Measurements from ENCODE around the gene ATP6V0E1.
A peak's percentile ranks its signal among the peaks of the same experiment; 100 is the strongest.

ATP6V0E1 gene

DNA sequence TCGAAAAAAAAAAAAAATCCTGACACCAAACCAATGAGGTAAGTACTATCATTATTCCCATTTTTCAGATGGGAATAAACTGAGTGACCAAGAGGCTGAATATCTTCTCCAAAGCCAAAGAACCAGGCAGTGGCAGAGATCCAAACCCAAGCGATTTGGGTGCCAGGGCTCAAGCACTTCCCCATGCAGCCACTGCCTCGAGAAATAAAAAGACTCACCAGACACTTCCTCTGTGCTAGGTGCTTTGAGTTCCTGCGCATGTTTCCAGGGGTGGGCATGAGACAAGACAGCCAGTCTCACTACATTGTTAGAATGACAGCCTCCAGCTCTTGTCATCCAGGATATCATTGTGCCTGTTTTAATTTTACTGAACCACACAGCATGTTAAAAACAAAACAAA, 26.6 kb upstream of the ATP6V0E1 start:
- no CpG with 5 or more reads among the region's 4 CpGs for WGBS (ENCODE audit: insufficient coverage, insufficient read length)
- Histone ChIP-seq H3K4me1 (ENCODE audit: control insufficient read depth, insufficient read depth, low read length) (no peaks in the 10 kb centered on the region), H3K27ac (ENCODE audit: low read length) (no peak overlapping the region), H3K27me3 (ENCODE audit: control insufficient read depth, insufficient read depth, low read length) (no peaks in the 10 kb centered on the region; the same call in 1 of the 2 replicates), H3K4me3 (ENCODE audit: low read length) (no peak overlapping the region), H3K36me3 (ENCODE audit: control insufficient read depth, insufficient read depth, low read length) (no peaks in the 10 kb centered on the region), H3K9me3 (ENCODE audit: control insufficient read depth, insufficient read depth, low read length) (no peaks in the 10 kb centered on the region)
- DNase-seq (ENCODE audit: low read depth, low spot score): no peak

DNA sequence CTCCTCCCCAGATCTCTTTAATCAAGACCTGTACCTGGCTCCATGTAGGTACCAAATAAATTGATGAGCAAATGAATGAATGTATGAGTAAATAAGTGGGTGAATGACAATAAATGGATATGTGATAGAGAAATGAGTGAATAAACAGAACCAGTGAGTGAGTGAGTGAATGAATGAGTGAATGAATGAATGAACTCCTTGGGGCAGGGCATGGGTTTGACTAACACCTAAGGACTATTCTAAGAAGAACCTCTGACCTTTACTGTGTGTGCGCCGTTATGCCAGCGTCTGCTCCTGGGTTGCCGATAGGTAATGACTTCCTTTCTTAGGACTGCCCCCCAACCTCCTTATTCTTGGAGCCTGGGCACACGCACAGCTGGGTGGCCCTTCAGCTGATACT, 26.1 kb upstream of the ATP6V0E1 start:
- Histone ChIP-seq H3K36me3 (ENCODE audit: control insufficient read depth, insufficient read depth, low read length) (no peaks in the 10 kb centered on the region), H3K4me1 (ENCODE audit: control insufficient read depth, insufficient read depth, low read length) (no peaks in the 10 kb centered on the region), H3K27ac (ENCODE audit: low read length) (no peak overlapping the region), H3K4me3 (ENCODE audit: low read length) (no peak overlapping the region), H3K27me3 (ENCODE audit: control insufficient read depth, insufficient read depth, low read length) (no peaks in the 10 kb centered on the region; the same call in 1 of the 2 replicates), H3K9me3 (ENCODE audit: control insufficient read depth, insufficient read depth, low read length) (no peaks in the 10 kb centered on the region)
- DNase-seq (ENCODE audit: low read depth, low spot score): no peak
- no CpG with 5 or more reads among the region's 5 CpGs for WGBS (ENCODE audit: insufficient coverage, insufficient read length)

DNA sequence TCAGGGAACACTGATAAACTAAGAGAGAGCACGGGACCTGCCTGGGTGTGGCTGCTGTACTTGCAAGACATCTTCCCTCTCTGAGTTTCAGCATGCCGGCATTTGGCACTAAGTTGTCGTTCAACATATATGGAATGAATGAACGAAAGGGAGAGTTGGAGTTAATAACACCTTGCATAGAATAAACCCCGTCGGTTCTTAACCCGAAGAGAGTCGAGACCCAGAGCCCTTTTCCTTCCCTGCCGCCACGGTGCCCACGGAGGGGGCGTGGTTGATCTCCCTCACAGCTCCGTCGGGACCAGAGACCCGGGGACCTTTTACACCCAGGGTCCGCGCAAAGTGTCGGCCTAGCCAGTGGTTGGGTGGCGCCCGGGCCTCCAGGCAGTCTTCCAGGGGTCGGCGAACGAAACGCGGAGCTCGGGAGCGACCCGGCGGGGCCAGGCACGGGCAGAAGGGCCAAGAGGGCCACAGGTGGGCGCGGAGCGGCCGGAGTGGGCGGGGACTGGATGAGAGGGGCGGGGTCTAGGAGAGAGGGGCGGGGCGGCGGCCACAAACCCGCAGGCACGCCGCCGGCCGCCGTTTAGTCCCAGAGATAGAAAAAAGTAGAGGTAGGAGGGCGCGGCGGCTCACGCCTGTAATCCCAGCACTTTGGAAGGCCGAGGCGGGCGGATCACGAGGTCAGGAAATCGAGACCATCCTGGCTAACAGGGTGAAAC, 25.1 kb upstream of the ATP6V0E1 start:
- H3K27ac ChIP-seq (ENCODE audit: low read length): no peak overlapping the region
- no CpG with 5 or more reads among the region's 54 CpGs for WGBS (ENCODE audit: insufficient coverage, insufficient read length)

DNA sequence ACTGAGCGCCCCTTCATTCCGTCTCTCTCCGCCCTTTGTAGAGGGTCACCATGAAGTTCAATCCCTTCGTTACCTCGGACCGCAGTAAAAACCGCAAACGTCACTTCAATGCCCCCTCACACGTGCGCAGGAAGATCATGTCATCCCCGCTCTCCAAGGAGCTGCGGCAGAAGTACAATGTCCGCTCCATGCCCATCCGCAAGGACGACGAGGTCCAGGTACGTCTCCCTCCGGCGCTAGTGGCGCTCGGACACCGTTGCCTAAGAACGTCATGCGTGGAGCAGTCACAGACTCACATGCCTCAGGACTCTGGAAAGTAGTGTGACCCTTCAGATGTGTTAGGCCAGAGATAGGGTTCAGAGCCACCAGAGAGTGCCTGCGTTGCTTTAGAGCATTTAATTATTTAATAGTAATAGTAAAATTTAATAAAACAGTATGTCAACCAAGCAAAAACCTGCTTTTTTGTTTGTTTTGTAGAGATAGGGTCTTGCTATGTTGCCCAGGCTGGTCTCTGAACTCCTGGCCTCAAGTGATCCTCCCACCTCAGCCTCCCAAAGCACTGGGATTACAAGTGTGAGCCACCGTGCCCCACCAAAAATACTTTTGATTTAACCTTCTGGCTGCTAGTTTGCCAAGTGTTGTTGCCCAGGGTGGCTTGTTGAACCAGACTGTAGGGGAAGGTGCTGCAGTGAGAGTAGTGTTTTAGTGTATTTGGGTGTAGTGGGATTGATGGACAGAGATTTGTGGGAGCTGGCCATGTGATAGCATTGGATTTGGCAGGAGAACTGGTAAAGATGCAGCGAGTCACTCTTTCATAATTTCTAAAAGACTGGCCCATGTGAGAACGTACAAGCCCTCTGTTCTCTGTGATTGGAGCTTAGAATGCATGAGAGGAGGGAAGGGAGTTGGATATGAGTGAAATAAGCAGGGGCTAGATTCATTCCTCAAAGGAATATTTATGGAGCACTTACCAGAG, 23.5 kb upstream of the ATP6V0E1 start:
- no peak overlapping the region for H3K27ac ChIP-seq (ENCODE audit: low read length)
- no peaks in the 10 kb centered on the region for H3K36me3 ChIP-seq (ENCODE audit: control insufficient read depth, insufficient read depth, low read length)
- H3K4me1 ChIP-seq (ENCODE audit: control insufficient read depth, insufficient read depth, low read length): no peaks in the 10 kb centered on the region
- WGBS (ENCODE audit: insufficient coverage, insufficient read length): no CpG with 5 or more reads among the region's 28 CpGs
- peak overlapping the region; percentile 65 for H3K4me3 ChIP-seq (ENCODE audit: low read length)
- no peaks in the 10 kb centered on the region; the same call in 1 of the 2 replicates for H3K27me3 ChIP-seq (ENCODE audit: control insufficient read depth, insufficient read depth, low read length)
- H3K9me3 ChIP-seq (ENCODE audit: control insufficient read depth, insufficient read depth, low read length): no peaks in the 10 kb centered on the region
- DNase-seq (ENCODE audit: low read depth, low spot score): no peak

More for the DNA sequence above, 25.1 kb upstream of the ATP6V0E1 start:
- H3K27me3 ChIP-seq (ENCODE audit: control insufficient read depth, insufficient read depth, low read length): no peaks in the 10 kb centered on the region; the same call in 1 of the 2 replicates
- H3K9me3 ChIP-seq (ENCODE audit: control insufficient read depth, insufficient read depth, low read length): no peaks in the 10 kb centered on the region
- no peak for DNase-seq (ENCODE audit: low read depth, low spot score)
- H3K4me3 ChIP-seq (ENCODE audit: low read length): peak overlapping the region; percentile 57; the same call in 1 of the 2 replicates
- no peaks in the 10 kb centered on the region for H3K4me1 ChIP-seq (ENCODE audit: control insufficient read depth, insufficient read depth, low read length)
- H3K36me3 ChIP-seq (ENCODE audit: control insufficient read depth, insufficient read depth, low read length): no peaks in the 10 kb centered on the region

DNA sequence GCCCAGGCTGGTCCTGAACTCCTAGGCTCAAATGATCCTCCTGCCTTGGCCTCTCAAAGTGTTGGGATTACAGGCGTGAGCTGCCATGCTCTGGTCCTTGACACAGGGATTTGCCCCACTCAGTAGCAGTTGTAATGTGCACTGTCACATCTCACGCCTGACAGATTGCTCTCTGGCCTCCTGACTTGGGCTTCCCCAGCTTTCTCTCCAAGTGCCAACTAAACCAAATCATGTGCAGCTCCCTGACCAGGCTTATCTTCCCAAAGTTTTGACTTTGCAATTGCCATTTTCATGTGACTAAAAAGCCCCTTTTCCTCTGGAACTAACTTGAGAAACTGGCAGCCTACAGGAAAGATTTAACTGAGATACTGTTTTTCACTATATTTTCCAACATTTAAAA, 13.7 kb upstream of the ATP6V0E1 start:
- Histone ChIP-seq H3K4me1 (ENCODE audit: control insufficient read depth, insufficient read depth, low read length) (no peaks in the 10 kb centered on the region), H3K9me3 (ENCODE audit: control insufficient read depth, insufficient read depth, low read length) (no peaks in the 10 kb centered on the region), H3K27ac (ENCODE audit: low read length) (no peak overlapping the region)

DNA sequence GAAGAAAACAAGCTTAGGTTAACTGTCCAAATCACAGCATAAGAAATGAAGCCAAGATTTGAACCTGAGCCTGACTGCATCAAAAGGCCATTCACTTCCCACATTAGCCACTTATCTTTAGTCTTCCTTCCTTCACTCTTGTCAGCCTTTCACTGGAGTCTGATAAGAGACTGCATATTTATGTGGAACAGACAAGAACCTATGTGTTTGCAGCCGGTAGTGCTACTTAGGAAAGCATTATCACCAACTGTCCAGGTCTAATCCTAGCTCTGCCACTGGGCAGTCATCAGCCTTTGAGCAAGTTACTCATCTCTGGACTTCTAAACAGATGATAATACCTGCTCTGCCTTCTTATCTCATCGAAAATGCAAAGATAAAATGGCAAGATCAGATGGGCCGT, 12.1 kb upstream of the ATP6V0E1 start:
- H3K27ac ChIP-seq (ENCODE audit: low read length): no peak overlapping the region
- H3K9me3 ChIP-seq (ENCODE audit: control insufficient read depth, insufficient read depth, low read length): no peaks in the 10 kb centered on the region
- no peak overlapping the region for H3K4me3 ChIP-seq (ENCODE audit: low read length)
- no peaks in the 10 kb centered on the region for H3K36me3 ChIP-seq (ENCODE audit: control insufficient read depth, insufficient read depth, low read length)
- no CpG with 5 or more reads among the region's 3 CpGs for WGBS (ENCODE audit: insufficient coverage, insufficient read length)
- no peak for DNase-seq (ENCODE audit: low read depth, low spot score)
- no peaks in the 10 kb centered on the region for H3K27me3 ChIP-seq (ENCODE audit: control insufficient read depth, insufficient read depth, low read length)
- no peaks in the 10 kb centered on the region for H3K4me1 ChIP-seq (ENCODE audit: control insufficient read depth, insufficient read depth, low read length)

More for the DNA sequence above, 13.7 kb upstream of the ATP6V0E1 start:
- WGBS (ENCODE audit: insufficient coverage, insufficient read length): no CpG with 5 or more reads among the region's 2 CpGs
- H3K27me3 ChIP-seq (ENCODE audit: control insufficient read depth, insufficient read depth, low read length): no peaks in the 10 kb centered on the region
- no peak overlapping the region for H3K4me3 ChIP-seq (ENCODE audit: low read length)
- no peaks in the 10 kb centered on the region for H3K36me3 ChIP-seq (ENCODE audit: control insufficient read depth, insufficient read depth, low read length)
- no peak for DNase-seq (ENCODE audit: low read depth, low spot score)

DNA sequence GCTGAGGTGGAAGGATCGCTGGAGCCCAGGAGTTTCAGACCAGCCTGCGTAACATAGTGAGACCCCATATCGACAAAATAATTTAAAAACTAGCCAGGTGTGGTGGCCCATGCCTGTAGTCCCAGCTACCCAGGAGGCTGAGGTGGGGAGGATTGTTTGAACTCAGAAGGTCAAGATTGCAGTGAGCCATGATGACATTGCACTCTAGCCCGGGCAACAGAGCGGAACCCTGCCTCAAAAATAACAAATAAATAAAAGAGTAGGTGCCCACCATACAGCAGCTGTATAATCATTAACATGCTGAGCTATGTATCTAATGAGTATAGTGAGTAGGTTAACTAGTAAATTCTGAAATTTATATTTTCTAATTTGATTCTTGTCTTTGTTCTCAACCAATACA, 11.0 kb upstream of the ATP6V0E1 start:
- no peaks in the 10 kb centered on the region for H3K36me3 ChIP-seq (ENCODE audit: control insufficient read depth, insufficient read depth, low read length)
- no peaks in the 10 kb centered on the region for H3K27me3 ChIP-seq (ENCODE audit: control insufficient read depth, insufficient read depth, low read length)
- no CpG with 5 or more reads among the region's 5 CpGs for WGBS (ENCODE audit: insufficient coverage, insufficient read length)
- no peaks in the 10 kb centered on the region for H3K4me1 ChIP-seq (ENCODE audit: control insufficient read depth, insufficient read depth, low read length)
- no peak for DNase-seq (ENCODE audit: low read depth, low spot score)
- H3K4me3 ChIP-seq (ENCODE audit: low read length): no peak overlapping the region
- no peaks in the 10 kb centered on the region for H3K9me3 ChIP-seq (ENCODE audit: control insufficient read depth, insufficient read depth, low read length)
- no peak overlapping the region for H3K27ac ChIP-seq (ENCODE audit: low read length)

DNA sequence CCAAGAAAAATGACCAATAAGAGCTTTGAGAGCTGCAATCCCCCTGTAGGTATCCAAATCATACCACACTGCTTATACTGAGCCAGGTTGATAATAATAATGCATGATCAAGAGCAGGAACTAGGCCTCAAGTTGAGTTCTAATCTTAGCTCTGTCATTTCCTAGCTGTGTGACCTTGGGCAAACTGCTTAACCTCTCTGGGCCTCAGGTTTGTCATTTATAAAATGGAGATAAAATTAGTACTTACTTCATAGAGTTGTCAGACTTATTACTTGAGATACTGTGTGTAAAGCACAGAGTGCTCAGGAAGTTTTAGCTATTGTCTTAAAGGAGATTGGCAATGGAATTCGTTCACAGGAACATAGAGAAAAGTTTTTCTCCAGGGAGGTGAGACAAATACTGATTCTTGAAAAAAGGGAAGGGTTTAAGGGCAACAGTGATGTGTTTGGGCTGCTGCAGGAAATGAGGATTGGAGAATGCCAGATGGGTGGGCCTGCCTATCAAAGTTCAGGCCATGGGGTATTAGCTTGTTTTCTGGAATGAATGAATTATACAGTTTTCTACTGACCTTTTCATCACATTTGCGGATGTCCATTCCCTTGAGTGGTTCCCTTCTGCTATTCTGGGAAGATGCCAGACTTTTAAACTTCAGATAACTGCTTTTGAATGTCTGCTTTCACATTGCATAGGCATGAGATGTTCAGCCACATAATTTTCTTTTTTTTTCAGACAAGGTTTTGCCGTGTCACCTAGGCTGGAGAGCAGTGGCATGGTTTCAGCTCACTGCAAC, 10.2 kb upstream of the ATP6V0E1 start:
- no peaks in the 10 kb centered on the region for H3K36me3 ChIP-seq (ENCODE audit: control insufficient read depth, insufficient read depth, low read length)
- DNase-seq (ENCODE audit: low read depth, low spot score): no peak
- WGBS (ENCODE audit: insufficient coverage, insufficient read length): no CpG with 5 or more reads among the region's 3 CpGs
- H3K9me3 ChIP-seq (ENCODE audit: control insufficient read depth, insufficient read depth, low read length): no peaks in the 10 kb centered on the region
- H3K27me3 ChIP-seq (ENCODE audit: control insufficient read depth, insufficient read depth, low read length): no peaks in the 10 kb centered on the region
- H3K27ac ChIP-seq (ENCODE audit: low read length): no peak overlapping the region
- H3K4me1 ChIP-seq (ENCODE audit: control insufficient read depth, insufficient read depth, low read length): no peaks in the 10 kb centered on the region
- H3K4me3 ChIP-seq (ENCODE audit: low read length): no peak overlapping the region

DNA sequence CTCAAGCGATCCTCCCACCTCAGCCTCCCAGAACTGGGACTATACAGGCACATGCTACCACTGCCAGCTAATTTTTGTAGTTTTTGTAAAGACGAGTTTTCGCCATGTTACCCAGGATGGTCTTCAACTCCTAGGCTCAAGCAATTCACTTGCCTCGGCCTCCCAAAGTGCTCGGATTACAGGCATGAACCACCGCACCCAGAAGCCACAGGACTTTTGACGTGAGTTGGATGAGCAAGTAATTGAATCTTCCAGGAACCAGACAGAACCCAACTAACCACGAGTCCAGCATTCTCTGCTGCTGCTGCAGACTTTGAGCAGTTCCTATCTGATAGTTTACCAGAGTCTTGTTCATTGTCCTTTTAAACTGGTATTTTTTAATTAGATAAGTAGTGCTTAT, 9.6 kb upstream of the ATP6V0E1 start:
- WGBS (ENCODE audit: insufficient coverage, insufficient read length): no CpG with 5 or more reads among the region's 8 CpGs
- Histone ChIP-seq H3K36me3 (ENCODE audit: control insufficient read depth, insufficient read depth, low read length) (no peaks in the 10 kb centered on the region), H3K9me3 (ENCODE audit: control insufficient read depth, insufficient read depth, low read length) (no peaks in the 10 kb centered on the region), H3K4me3 (ENCODE audit: low read length) (no peak overlapping the region), H3K27me3 (ENCODE audit: control insufficient read depth, insufficient read depth, low read length) (no peaks in the 10 kb centered on the region), H3K4me1 (ENCODE audit: control insufficient read depth, insufficient read depth, low read length) (no peaks in the 10 kb centered on the region), H3K27ac (ENCODE audit: low read length) (no peak overlapping the region)
- no peak for DNase-seq (ENCODE audit: low read depth, low spot score)

DNA sequence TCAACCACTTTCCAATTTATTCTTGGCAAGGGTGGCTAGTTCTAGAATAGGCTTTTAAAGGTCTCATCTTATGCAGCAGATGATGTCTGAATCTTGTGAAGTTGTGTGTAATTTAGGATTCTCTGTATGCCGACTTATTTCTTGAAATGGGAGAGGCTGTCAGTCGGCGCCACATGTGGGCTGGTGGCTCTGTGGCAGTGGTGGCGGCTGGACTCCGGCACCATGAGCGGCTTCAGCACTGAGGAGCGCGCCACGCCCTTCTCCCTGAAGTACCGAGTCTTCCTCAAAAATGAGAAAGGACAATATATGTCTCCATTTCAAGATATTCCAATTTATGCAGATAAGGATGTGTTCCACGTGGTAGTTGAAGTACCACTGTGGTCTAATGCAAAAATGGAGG, 8.3 kb upstream of the ATP6V0E1 start:
- DNase-seq (ENCODE audit: low read depth, low spot score): no peak
- no CpG with 5 or more reads among the region's 11 CpGs for WGBS (ENCODE audit: insufficient coverage, insufficient read length)
- no peak overlapping the region for H3K27ac ChIP-seq (ENCODE audit: low read length)
- H3K9me3 ChIP-seq (ENCODE audit: control insufficient read depth, insufficient read depth, low read length): no peaks in the 10 kb centered on the region
- no peaks in the 10 kb centered on the region for H3K4me1 ChIP-seq (ENCODE audit: control insufficient read depth, insufficient read depth, low read length)
- no peaks in the 10 kb centered on the region for H3K36me3 ChIP-seq (ENCODE audit: control insufficient read depth, insufficient read depth, low read length)
- no peak overlapping the region for H3K4me3 ChIP-seq (ENCODE audit: low read length)
- no peaks in the 10 kb centered on the region for H3K27me3 ChIP-seq (ENCODE audit: control insufficient read depth, insufficient read depth, low read length)
